ENCODE results near the gene SLC23A2.
"Not testable (repeated sequence)": the region's sequence is repeated elsewhere in the genome, so short reads cannot be mapped to it uniquely, and the experiment has no call there.

Gene SLC23A2

DNA sequence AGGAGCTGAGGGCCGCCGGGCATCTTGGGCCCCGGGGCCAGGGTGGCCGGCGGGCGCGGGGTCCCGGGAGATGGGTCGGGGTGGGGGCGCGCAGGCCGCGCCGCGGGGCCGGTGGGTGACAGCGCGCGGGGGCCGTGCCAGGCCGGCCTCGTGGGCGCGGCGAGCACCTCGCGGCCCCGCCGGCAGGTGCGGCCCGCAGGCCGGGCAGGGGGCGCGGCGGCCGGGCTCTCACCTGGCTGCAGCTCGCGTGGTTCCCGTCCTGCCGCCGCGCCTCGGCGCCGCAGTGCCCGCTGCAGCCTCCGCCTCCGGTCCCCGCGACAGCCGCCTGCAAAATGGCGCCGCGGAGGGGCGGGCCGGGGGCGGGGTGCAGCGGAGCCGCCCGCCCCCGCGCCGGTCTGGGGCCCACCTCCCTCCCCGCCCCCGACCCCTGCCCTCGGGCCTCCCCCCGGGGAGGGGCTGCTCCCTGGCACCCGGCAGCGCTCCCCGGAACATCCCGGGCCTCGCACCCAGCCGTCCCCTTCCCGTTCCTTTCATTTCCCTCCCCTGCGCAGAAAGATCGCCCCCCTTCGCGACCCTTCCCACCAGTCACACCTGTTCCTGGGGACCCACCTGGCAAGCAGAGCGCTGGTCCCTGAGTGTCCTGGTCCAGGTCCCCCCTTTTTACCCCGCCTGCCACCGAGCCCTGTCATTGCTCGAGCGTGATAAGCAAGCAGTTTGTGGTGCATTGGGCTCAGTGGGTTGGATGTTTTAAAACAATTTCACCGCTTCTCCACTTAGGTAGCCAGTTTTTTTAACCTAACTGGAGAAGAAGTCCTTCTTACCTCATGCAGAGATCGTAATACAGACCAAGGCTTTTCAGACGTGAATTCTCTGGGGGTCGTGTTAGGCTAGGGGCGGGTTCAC is at the start of gene SLC23A2:
Gene SLC23A2 (minus strand): TSS at position 337 of the 903 bp plus-strand sequence. CDS start 68,948 bp downstream, outside the sequence.
- FAIRE-seq, result no peak
- DNase-seq (ENCODE audit: low spot score), result peak; percentile 78

DNA sequence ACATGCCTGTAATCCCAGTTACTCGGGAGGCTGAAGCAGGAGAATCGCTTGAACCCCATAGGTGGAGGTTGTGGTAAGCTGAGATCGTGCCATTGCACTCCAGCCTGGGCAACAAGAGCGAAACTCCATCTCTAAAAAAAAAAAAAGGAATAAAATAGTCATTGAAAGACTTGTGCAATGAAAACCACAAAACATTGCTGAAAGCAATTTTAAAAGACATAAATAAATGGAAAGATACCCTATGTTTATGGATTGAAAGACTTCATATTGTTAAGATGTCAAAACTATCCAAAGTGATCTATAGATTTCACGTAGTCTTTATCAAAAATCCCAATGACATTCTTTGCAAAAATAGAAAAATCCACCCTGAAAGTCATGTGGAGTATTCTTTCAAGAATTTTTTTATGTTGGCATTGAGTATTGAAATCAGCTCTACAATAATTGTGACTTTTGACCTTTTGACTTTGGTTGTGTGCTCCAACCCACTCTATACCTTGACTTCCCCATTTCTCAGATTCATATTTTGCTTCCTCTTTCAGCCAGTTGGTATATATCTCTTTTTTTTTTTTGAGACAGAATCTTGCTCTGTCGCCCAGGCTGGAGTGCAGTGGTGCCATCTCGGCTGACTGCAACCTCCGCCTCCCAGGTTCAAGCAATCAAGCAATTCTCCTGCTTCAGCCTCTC is 45.5 kb upstream of the SLC23A2 start:
- FAIRE-seq (no peak), DNase-seq (ENCODE audit: low spot score) (no peak)

DNA sequence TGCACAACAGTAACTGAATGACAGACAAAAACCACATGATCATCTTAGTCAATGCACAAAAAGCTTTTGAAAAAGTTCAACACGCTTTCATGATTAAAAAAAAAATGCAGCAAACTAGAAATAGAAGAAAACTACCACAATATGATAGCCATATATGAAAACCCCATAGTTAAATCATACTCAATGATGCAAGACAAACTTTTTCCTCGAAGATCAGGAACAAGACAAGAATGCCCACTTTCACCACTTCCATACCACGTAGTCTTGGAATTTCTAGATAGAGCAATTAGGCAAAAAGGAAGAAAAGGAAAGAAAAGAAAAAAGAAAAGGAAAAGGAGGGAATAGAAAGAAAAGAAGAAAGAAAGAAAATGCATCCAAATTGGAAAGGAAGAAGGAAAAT is 44.6 kb upstream of the SLC23A2 start:
- DNase-seq (ENCODE audit: low spot score) (no peak), FAIRE-seq (no peak)

DNA sequence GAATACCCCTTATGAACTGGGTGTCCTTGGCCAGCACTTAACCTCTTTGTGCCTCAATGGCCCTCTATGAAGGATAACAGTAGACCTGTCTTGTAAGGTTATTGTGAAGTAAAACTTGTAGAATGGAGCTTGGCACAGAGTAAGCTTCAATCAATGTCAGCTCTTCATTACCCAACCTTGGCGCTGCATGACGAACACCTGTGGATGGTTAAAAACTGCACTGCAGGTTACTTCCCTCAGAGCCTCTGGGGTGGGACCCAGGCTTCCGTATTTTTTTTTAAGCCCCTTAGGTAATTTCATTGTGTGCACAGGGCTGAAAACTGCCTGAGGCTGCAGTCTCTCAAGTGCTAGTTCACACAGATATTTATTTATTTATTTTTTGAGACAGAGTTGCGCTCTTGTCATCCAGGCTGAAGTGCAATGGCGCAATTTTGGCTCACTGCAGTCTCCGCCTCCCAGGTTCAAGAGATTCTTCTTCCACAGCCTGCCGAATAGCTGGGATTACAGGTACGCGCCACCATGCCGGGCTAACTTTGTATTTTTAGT is 42.8 kb upstream of the SLC23A2 start:
- DNase-seq (ENCODE audit: low spot score), result no peak
- FAIRE-seq, result no peak

DNA sequence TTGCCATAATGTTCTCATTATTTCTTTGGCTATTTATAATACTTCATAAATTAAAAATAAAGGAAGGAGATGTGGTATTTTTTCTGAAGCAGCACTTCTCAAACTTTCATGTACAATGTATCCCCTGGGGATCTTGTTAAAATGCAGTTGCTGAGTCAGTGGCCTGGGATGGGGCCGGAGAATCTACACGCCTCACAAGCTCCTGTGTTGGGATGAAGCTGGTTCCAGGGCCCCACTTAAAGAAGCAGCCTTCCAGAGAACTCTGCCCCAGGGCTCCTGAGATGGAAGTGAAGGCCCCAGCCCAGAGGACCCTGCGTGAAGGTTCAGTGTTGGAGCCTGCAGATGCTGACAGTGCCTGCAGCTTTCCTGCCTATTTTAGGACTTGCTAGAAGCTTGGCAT is 40.1 kb upstream of the SLC23A2 start:
- FAIRE-seq (no peak), DNase-seq (ENCODE audit: low spot score) (no peak)

DNA sequence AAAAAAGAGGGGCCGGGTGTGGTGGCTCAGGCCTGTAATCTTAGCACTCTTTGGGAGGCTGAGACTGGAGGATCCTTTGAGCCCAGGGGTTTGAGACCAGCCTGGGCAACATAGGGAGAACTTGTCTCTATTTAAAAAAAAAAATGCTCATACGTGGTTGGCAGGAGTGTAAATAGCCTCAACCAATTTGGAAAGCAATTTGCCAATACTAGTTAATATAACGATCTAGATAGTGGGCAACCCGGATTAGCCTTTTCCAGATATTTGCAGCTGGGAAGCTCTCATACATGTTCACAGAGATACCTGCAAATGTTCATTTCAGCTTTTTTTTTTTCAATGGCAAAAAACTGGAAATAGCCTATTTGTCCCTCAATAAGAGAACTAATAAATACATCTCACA is 39.0 kb upstream of the SLC23A2 start:
- FAIRE-seq, result no peak
- DNase-seq (ENCODE audit: low spot score), result no peak

DNA sequence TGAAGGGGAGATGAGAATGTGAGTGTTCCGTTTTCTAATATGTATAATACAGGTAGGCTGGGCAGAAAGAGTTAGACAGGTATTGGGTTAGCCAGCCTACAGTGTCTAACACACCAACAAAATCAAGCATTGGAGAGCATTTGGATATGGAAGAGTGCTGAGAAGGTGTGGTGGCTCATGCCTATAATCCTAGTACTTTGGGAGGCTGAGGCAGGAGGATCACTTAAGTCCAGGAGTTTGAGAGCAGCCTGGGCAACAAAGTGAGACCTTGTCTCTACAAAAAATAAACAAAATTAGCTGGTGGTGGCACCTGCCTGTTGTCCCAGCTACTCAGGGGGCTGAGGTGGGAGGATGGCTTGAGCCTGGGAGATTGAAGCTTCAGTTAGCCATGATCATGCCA is 38.6 kb upstream of the SLC23A2 start:
- DNase-seq (ENCODE audit: low spot score), result no peak
- no peak for FAIRE-seq

DNA sequence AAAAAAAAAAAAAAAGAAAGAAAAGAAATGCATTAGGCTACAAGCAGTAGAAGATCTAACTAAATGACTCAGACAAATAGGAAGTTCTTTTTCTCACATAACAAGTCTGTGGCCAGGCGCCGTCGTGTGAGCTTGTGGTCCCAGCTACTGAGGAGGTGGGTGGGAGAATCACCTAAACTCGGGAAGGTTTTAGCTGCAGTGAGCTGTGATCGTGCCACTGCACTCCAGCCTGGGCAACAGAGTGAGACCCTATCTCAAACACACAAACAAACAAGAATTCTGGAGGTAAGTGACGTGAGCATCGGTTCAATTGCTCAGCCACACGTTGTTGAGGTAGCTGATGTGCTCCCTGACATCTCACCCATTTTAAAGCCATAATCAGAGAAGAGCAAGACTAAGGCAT is 37.9 kb upstream of the SLC23A2 start:
- FAIRE-seq (no peak), DNase-seq (ENCODE audit: low spot score) (no peak)

DNA sequence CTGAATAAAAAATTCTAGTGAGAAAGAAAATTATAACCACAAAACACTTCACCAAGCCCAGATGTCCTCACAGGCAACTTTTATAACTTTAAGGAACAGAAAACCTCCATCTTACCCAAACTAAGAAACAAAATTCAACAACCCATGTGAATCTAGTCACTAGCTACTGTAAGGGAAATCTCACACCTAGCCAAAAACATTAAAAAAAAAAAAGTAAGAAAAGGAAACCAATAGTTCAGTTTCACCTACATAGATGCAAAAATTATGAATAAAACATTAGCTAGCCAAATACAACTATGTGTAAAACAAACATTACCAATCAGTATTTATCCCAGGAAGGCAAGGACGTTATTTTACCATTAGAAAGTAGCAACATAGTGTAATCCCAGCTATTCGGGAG is 35.5 kb upstream of the SLC23A2 start:
- FAIRE-seq, result no peak

DNA sequence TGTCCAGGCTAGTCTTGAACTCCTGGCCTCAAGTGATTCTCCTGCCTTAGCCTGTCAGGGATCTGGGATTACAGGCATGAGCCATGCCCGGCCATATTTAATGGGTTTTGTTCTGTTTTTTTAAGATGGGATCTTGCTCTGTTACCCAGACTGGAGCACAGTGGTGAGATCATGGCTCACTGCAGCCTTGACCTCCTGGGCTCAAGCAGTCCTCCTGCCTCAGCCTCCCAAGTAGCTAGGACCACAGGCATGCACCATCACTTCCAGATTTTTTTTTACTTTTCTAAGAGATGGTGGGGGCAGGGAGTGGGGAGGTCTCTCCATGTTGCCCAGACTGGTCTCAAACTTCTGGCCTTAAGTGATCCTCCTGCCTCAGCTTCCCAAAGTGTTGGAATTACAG is 34.2 kb upstream of the SLC23A2 start:
- DNase-seq (ENCODE audit: low spot score); FAIRE-seq: not testable (repeated sequence)

More for the DNA sequence above, 35.5 kb upstream of the SLC23A2 start:
- no peak for DNase-seq (ENCODE audit: low spot score)

DNA sequence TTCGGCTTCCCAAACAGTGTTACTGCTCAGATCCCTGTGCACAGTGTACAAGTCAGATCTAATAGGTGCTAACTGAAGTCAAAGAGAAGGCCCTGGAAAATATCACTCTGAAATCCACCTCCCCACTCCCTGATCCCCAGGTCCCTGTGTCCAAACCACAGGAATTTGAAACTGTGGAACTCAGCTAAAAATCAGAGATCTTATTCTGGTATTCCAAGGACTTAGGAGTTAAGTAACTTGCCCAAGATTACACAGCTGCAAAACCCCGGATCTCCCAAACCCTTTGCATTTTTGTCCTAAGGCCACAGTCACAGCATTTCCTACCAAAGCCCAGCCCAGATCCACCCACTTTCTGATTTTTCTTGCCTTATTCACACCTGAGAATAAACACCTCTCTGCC is 32.3 kb upstream of the SLC23A2 start:
- no peak for FAIRE-seq
- peak; percentile 32 for DNase-seq (ENCODE audit: low spot score)

DNA sequence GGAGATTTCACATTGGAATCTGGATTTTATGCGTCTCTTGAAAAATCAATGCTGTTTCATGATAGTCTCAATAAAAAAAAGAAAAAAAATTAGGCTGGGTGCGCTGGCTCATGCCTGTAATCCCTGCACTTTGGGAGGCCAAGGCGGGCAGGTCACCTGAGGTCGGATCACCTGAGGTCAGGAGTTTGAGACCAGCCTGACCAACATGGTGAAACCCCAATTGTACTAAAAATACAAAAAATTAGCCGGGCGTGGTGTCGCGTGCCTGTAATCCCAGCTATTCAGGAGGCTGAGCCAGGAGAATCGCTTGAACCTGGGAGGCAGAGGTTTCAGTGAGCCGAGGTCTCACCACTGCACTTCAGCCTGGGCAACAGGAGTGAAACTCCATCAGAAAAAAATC is 30.4 kb upstream of the SLC23A2 start:
- DNase-seq (ENCODE audit: low spot score); FAIRE-seq: not testable (repeated sequence)

DNA sequence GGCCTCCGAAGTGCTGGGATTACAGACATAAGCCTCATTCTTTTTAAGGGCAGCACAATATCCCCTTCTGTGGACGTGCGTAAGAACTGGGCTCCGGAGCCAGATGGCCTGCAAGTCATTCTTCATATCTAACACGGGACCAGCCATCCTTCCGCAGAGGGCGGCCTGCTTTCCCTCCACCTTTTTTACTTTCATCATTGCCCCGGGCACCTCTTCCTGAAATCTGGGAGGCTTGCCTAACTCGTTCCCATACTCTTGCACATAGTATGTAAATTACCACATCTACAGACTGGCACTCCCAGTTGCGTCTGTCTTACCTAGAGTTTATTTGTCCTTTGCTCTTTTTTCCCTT is 29.9 kb upstream of the SLC23A2 start:
- no peak for FAIRE-seq
- no peak for DNase-seq (ENCODE audit: low spot score)

DNA sequence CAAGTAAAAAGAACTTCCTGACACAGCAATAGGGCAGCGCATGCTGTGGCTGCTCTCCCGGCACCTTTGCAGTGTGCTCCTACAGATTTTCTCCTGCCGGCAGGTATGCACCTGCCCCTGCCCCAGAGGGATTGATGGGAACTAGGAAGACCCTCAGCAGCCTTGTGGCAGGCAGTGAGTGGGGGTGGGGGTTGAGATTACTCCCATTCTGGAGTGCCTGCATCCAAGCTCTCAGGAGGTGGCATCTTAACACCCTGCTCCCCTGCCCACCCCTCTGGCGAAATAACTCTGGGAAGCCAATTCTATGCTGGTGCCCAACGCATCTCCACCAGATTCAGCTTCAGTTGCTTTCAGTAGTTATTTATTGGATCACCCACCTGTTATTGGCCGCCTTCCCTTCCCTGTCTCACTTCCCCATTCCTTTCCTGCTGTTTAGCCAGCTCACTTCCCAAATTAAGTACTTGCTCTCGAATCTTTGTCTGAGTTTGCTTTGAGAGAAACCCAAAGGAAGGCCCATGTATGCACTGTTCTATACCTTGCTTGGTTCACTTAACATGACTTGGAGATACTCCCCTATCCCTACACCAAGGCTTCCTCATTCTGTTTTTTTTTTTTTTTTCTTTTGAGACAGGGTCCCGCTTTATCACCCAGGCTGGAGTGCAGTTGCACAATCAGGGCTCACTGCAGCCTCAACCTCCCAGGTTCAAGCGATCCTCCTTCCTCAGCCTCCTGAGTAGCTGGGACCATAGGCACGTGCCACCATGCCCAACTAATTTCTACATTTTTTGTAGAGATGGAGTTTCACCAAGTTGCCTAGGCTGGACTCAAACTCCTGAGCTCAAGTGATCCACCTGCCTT is 29.3 kb upstream of the SLC23A2 start:
- no peak for FAIRE-seq
- DNase-seq (ENCODE audit: low spot score), result no peak

DNA sequence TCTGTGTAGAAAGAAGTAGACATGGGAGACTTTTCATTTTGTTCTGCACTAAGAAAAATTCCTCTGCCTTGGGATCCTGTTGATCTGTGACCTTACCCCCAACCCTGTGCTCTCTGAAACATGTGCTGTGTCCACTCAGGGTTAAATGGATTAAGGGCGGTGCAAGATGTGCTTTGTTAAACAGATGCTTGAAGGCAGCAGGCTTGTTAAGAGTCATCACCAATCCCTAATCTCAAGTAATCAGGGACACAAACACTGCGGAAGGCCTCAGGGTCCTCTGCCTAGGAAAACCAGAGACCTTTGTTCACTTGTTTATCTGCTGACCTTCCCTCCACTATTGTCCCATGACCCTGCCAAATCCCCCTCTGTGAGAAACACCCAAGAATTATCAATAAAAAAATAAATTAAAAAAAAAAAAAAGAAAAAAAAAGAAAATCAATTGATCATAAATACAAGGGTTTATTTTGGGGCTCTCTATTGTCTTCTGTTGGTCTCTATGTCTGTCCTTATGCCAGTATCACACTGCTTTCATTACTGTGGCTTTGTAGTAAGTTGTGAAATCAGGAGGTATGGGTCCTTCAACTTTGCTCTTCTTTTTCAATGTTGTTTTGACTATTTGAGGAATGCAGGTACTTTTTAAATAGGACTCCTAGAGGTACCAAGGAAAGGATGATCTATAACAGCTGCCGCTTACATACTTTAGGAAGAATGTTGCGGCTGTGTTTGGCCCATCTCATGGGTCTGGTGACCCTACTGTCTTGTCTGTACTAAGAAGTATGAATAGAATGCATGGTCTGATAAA is 27.1 kb upstream of the SLC23A2 start:
- not testable (repeated sequence) for FAIRE-seq; DNase-seq (ENCODE audit: low spot score)

DNA sequence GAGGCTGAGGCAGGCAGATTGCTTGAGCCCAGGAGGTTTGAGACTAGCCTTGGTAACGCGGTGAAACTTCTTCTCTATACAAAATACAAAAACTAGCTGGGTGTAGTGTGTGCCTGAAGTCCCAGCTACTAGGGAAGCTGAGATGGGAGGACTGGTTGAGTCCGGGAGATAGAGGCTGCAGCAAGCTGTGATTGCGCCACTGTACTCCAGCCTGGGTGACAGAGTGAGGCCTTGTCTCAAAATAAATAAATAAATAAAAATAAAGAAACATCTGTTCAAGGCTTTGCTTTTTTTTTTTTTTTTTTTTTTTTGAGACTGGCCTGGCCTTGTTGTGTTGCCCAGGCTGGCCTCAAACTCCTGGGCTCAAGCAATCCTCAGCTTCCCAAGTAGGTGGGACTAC is 23.7 kb upstream of the SLC23A2 start:
- FAIRE-seq (no peak), DNase-seq (ENCODE audit: low spot score) (no peak)

DNA sequence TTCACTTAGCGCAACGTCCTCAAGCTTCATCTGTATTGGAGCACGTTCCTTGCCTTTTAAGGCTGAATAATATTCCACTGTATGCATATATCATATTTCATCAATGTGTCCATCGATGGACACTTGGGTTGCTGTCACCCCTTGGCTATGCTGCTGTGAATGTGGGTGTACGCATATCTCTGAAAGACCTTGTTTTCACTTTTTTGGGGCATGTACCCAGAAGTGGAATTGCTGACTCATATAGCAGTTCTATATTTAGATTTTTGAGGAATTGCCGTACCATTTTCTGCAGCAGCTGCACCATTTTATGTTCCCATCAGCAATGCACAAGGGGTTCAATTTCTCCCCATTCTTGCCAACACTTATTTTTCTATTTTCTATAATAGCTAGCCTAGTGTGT is 22.8 kb upstream of the SLC23A2 start:
- DNase-seq (ENCODE audit: low spot score) (no peak), FAIRE-seq (no peak)

DNA sequence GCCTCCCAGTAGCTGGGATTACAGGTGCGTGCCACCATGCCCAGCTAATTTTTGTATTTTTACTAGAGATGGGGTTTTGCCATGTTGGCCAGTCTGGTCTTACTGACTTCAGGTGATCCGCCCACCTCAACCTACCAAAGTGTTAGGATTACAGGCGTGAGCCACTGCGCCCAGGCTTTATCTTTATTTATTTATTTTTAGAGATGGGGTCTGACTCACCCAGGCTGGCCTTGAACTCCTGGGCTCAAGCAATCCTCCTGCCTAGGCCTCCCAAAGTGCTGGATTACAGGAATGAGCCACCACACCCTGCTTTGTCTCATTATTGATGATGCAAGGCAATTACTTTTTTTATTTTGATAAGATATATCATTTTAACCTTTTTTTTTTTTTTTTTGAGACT is 21.9 kb upstream of the SLC23A2 start:
- not testable (repeated sequence) for DNase-seq (ENCODE audit: low spot score); FAIRE-seq

DNA sequence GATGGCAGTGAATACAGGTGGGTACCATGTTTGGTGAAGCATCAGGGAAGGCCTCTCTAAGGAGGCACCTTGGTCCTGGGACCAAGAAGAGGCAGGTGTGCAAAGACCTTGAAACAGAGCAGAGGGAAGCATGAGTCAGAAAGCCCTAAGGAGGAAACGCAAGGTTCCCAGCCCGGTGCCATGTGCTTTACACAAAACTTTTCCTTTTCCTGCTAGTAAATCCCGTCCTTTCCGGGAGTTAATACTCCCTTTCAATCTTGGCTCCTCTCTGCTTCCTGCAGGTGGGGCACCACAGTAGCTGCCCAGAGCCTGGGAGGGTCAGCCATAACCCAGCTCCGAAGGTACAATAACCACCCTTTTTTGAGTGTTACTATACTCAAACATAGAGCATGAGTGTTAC is 19.4 kb upstream of the SLC23A2 start:
- no peak for DNase-seq (ENCODE audit: low spot score)
- no peak for FAIRE-seq

DNA sequence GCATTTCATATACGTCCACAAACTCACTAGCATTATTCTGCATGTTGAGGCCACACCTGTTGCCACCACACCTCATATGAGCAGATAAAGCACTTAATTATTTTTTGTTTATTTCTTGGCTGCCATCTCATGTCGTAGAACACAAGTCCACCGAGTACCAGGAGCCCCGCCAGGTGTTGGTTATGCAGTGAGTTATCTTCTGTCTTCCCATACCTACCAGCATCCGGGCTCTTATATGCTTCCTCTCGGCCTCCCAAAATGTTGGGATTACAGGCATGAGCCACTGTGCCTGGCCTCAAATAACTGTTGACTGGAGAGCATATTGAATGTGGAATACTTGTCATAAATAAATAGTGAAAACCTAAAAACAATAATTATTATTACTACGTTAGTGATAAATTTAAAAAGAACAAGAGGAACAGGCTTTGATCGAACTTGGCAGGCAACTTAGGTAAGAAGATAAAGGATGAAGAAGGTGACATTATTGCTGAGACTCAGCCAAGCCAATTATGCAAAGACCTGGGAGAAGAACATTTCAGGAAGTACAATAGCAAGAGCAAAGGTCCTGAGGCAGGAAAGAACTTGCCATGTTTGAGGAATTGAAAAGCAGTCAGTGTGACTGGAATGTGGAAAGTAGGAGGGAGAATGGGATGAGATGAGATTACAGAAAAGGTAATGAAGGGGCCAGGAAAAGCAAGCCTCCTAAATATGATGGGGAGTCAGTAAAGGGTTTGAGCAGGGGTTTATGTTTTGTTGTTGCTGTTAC is 12.6 kb upstream of the SLC23A2 start:
- FAIRE-seq, result no peak
- no peak for DNase-seq (ENCODE audit: low spot score)

Data from urothelium cell line (cell line).